ENCODE measurements around the gene DMRTC1B.
"Not testable (repeated sequence)": the region's sequence is repeated elsewhere in the genome, so short reads cannot be mapped to it uniquely, and the experiment has no call there.

DNA sequence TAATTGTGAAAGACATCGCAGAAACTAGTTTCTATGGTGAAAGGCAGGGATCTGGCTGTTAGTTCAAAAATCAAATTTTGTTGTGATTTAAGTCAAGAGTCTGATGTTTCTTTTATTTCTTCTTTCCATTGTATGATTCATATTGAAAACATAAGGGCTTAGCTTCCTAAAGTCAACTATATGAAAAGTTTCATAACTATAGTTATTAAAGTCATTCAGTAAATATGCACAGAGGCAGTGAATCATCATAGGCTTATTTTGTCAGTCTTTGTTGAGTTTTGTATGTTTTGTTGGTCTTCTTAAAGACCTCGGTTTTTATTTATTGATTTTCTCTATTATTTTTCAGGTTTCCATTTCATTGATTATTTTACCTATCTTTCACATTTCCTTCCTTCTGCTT, 106.2 kb downstream of the DMRTC1B start:
- not testable (repeated sequence) for TF ChIP-seq FOS (IDR thresholded peaks at IDR 0.05; ENCODE audit: borderline replicate concordance, insufficient read depth, low read length); POLR2AphosphoS5 (IDR thresholded peaks at IDR 0.05; ENCODE audit: insufficient read depth, low read depth, low read length); POLR2A (IDR thresholded peaks at IDR 0.05; ENCODE audit: low read depth, low read length); EZH2 (IDR thresholded peaks at IDR 0.05; ENCODE audit: borderline replicate concordance, low read depth, low read length, severe bottlenecking); GATA2 (IDR thresholded peaks at IDR 0.05; ENCODE audit: insufficient read depth, insufficient read length, low read depth, low read length)
- TF ChIP-seq, protein P1, sequence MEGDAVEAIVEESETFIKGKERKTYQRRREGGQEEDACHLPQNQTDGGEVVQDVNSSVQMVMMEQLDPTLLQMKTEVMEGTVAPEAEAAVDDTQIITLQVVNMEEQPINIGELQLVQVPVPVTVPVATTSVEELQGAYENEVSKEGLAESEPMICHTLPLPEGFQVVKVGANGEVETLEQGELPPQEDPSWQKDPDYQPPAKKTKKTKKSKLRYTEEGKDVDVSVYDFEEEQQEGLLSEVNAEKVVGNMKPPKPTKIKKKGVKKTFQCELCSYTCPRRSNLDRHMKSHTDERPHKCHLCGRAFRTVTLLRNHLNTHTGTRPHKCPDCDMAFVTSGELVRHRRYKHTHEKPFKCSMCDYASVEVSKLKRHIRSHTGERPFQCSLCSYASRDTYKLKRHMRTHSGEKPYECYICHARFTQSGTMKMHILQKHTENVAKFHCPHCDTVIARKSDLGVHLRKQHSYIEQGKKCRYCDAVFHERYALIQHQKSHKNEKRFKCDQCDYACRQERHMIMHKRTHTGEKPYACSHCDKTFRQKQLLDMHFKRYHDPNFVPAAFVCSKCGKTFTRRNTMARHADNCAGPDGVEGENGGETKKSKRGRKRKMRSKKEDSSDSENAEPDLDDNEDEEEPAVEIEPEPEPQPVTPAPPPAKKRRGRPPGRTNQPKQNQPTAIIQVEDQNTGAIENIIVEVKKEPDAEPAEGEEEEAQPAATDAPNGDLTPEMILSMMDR (IDR thresholded peaks at IDR 0.05; ENCODE audit: extremely low read depth in 1 of 2, insufficient read depth in 1 of 2, low read depth in 1 of 2, low read length in 2 of 2) = not testable (repeated sequence)
